ENCODE data around the gene HOXA9. TPM values are rescaled to one million over a fixed set of nuclear protein-coding genes. Genes with fewer than 3 reads are reported as not detected.

Gene HOXA9
- total RNA-seq, 2 donors from 2014 or later, result 2.4 TPM; not detected in 1

GRCh38 chr7:27156916-27157701 is 8.2 kb downstream of the HOXA9 start:
- H3K4me3 Mint-ChIP-seq, result no peak overlapping the region
- peaks cover 57 to 64% of the 10 kb centered on the region in 2 donors for H3K27me3 Mint-ChIP-seq
- DNase-seq (ENCODE audit: low spot score) (no peak), ATAC-seq (no peak)
- H3K4me1 Mint-ChIP-seq (ENCODE audit: low read depth in 2 of 2), result peaks cover 37 to 46% of the 10 kb centered on the region in 2 donors
- peak overlapping the region; percentile 0 to 67 for H3K27ac Mint-ChIP-seq
- no peaks in the 10 kb centered on the region for H3K36me3 Mint-ChIP-seq
- H3K9me3 Mint-ChIP-seq, result no peaks in the 10 kb centered on the region

- Mint-ChIP-seq H3K27ac (peak within 1 kb of the TSS; percentile 0 to 67), H3K36me3 (no peaks in the 10 kb centered on the region), H3K4me1 (ENCODE audit: low read depth in 2 of 2) (peaks cover 43 to 53% of the 10 kb centered on the region in 2 donors), H3K4me3 (peak within 1 kb of the TSS; percentile 56), H3K27me3 (peaks cover 61 to 70% of the 10 kb centered on the region in 2 donors), H3K9me3 (no peaks in the 10 kb centered on the region)
- DNase-seq (ENCODE audit: low spot score) (peak; percentile 59), ATAC-seq (no peak)
These were observed 8.8 kb downstream of the HOXA9 start, which contains the start of gene HOXA7 for GRCh38 chr7:27156508-27156898. Gene HOXA7, minus strand, starts transcription at chr7:27156675. Its CDS starts 130 bp downstream, at chr7:27156545.

GRCh38 chr7:27155816-27156507 is 9.4 kb downstream of the HOXA9 start:
- H3K4me3 Mint-ChIP-seq, result peak overlapping the region; percentile 56
- ATAC-seq (peak in 1 of 2 donors; percentile 33), DNase-seq (ENCODE audit: low spot score) (peak; percentile 59)
- peaks cover 64 to 76% of the 10 kb centered on the region in 2 donors for H3K27me3 Mint-ChIP-seq
- H3K9me3 Mint-ChIP-seq, result no peaks in the 10 kb centered on the region
- peak overlapping the region in 1 of 2 donors; percentile 54 for H3K27ac Mint-ChIP-seq
- no peaks in the 10 kb centered on the region for H3K36me3 Mint-ChIP-seq
- H3K4me1 Mint-ChIP-seq (ENCODE audit: low read depth in 2 of 2), result peaks cover 49 to 56% of the 10 kb centered on the region in 2 donors

GRCh38 chr7:27154901-27155815 is 10.2 kb downstream of the HOXA9 start:
- H3K9me3 Mint-ChIP-seq, result no peaks in the 10 kb centered on the region
- H3K36me3 Mint-ChIP-seq, result no peaks in the 10 kb centered on the region
- H3K27ac Mint-ChIP-seq, result peak overlapping the region; percentile 57 to 64
- peak overlapping the region; percentile 91 for H3K4me3 Mint-ChIP-seq
- H3K27me3 Mint-ChIP-seq, result peaks cover 69 to 78% of the 10 kb centered on the region in 2 donors
- DNase-seq (ENCODE audit: low spot score), result peak; percentile 55
- H3K4me1 Mint-ChIP-seq (ENCODE audit: low read depth in 2 of 2), result peaks cover 55 to 62% of the 10 kb centered on the region in 2 donors
- no peak for ATAC-seq

- peaks cover 49 to 59% of the 10 kb centered on the region in 2 donors for H3K4me1 Mint-ChIP-seq (ENCODE audit: low read depth in 2 of 2)
- H3K9me3 Mint-ChIP-seq, result no peaks in the 10 kb centered on the region
- no peak overlapping the region for H3K27ac Mint-ChIP-seq
- DNase-seq (ENCODE audit: low spot score) (no peak), ATAC-seq (no peak)
- H3K27me3 Mint-ChIP-seq, result peaks cover 64 to 70% of the 10 kb centered on the region in 2 donors
- peak overlapping the region; percentile 91 for H3K4me3 Mint-ChIP-seq
- H3K36me3 Mint-ChIP-seq, result no peaks in the 10 kb centered on the region
These were observed 11.0 kb downstream of the HOXA9 start for GRCh38 chr7:27154369-27154768.

GRCh38 chr7:27153526-27153925 is 11.8 kb downstream of the HOXA9 start:
- Mint-ChIP-seq H3K4me1 (ENCODE audit: low read depth in 2 of 2) (peaks cover 49 to 59% of the 10 kb centered on the region in 2 donors), H3K36me3 (no peaks in the 10 kb centered on the region), H3K9me3 (no peaks in the 10 kb centered on the region), H3K27ac (no peak overlapping the region), H3K4me3 (no peak overlapping the region), H3K27me3 (peaks cover 58 to 63% of the 10 kb centered on the region in 2 donors)
- ATAC-seq, result no peak
- no peak for DNase-seq (ENCODE audit: low spot score)

GRCh38 chr7:27152816-27153442 is 12.4 kb downstream of the HOXA9 start:
- DNase-seq (ENCODE audit: low spot score) (peak; percentile 58), ATAC-seq (no peak)
- Mint-ChIP-seq H3K9me3 (no peaks in the 10 kb centered on the region), H3K4me3 (peak overlapping the region; percentile 84), H3K4me1 (ENCODE audit: low read depth in 2 of 2) (peaks cover 43 to 60% of the 10 kb centered on the region in 2 donors), H3K36me3 (no peaks in the 10 kb centered on the region), H3K27me3 (peaks cover 55 to 63% of the 10 kb centered on the region in 2 donors), H3K27ac (no peak overlapping the region)

GRCh38 chr7:27151931-27152815 is 13.2 kb downstream of the HOXA9 start, which contains the start of gene HOXA3:
Gene HOXA3, minus strand, starts transcription at chr7:27152583. Its CDS starts 41,943 bp downstream, at chr7:27110640.
- Mint-ChIP-seq H3K4me3 (peak within 1 kb of the TSS; percentile 84), H3K27me3 (peaks cover 50 to 60% of the 10 kb centered on the region in 2 donors), H3K27ac (no peak within 1 kb of the TSS), H3K4me1 (ENCODE audit: low read depth in 2 of 2) (peaks cover 43 to 59% of the 10 kb centered on the region in 2 donors), H3K36me3 (no peaks in the 10 kb centered on the region), H3K9me3 (no peaks in the 10 kb centered on the region)
- ATAC-seq (no peak), DNase-seq (ENCODE audit: low spot score) (no peak)

- peak; percentile 59 for DNase-seq (ENCODE audit: low spot score)
- H3K4me1 Mint-ChIP-seq (ENCODE audit: low read depth in 2 of 2), result peaks cover 46 to 58% of the 10 kb centered on the region in 2 donors
- H3K36me3 Mint-ChIP-seq, result no peaks in the 10 kb centered on the region
- peaks cover 53 to 65% of the 10 kb centered on the region in 2 donors for H3K27me3 Mint-ChIP-seq
- no peaks in the 10 kb centered on the region for H3K9me3 Mint-ChIP-seq
- H3K27ac Mint-ChIP-seq, result no peak overlapping the region
- peak overlapping the region; percentile 84 for H3K4me3 Mint-ChIP-seq
- ATAC-seq, result no peak
These were observed 13.9 kb downstream of the HOXA9 start for GRCh38 chr7:27151341-27151930.

GRCh38 chr7:27150568-27151340 is 14.6 kb downstream of the HOXA9 start:
- DNase-seq (ENCODE audit: low spot score) (peak; percentile 74), ATAC-seq (peak; percentile 83 to 91)
- no peaks in the 10 kb centered on the region for H3K36me3 Mint-ChIP-seq
- H3K9me3 Mint-ChIP-seq, result no peaks in the 10 kb centered on the region
- H3K27ac Mint-ChIP-seq, result no peak overlapping the region
- H3K4me3 Mint-ChIP-seq, result peak overlapping the region; percentile 84
- H3K4me1 Mint-ChIP-seq (ENCODE audit: low read depth in 2 of 2), result peaks cover 45 to 53% of the 10 kb centered on the region in 2 donors
- H3K27me3 Mint-ChIP-seq, result peaks cover 56 to 68% of the 10 kb centered on the region in 2 donors

- Mint-ChIP-seq H3K27me3 (peaks cover 55 to 60% of the 10 kb centered on the region in 2 donors), H3K4me1 (ENCODE audit: low read depth in 2 of 2) (peaks cover 40 to 49% of the 10 kb centered on the region in 2 donors), H3K36me3 (no peaks in the 10 kb centered on the region), H3K4me3 (peak overlapping the region; percentile 84), H3K9me3 (no peaks in the 10 kb centered on the region), H3K27ac (no peak overlapping the region)
- DNase-seq (ENCODE audit: low spot score) (peak; percentile 45), ATAC-seq (peak; percentile 2 to 25)
These were observed 15.3 kb downstream of the HOXA9 start for GRCh38 chr7:27149842-27150567.

Measured in natural killer cell treated with Interleukin-12 subunit alpha and Interleukin-12 subunit beta and Interleukin-15 and Interleukin-18, amount 100 ng/mL, for 72 hours (primary cell).